WTC11 (cell line): Measurements from ENCODE around the gene NFAT5. TPM values are rescaled to one million over a fixed set of nuclear protein-coding genes. Genes with fewer than 3 reads are reported as not detected.

Experiments used
- ATAC-seq: fragments of 200-7000 bp; cut with Tn5 transposase; 2 replicates; pipeline ENCODE4 v1.10.0; 2021; ENCODE audit warnings: mild to moderate bottlenecking, moderate library complexity
- CTCF ChIA-PET: fragments of 300-600 bp; sonication (Branson Sonifier 250); formaldehyde crosslinking; loops from one replicate; lab custom pipeline; 2021; ENCODE audit warnings: antibody characterized with exemption; lab: Charles Lee
- POLR2A ChIA-PET: fragments of 350-600 bp; sonication (Branson Sonifier 250); formaldehyde crosslinking; loops from one replicate; lab custom pipeline; 2021; ENCODE audit warnings: antibody characterized with exemption; lab: Charles Lee
- DNase-seq: peaks from one replicate; pipeline ENCODE4 v3.0.0; 2021; ENCODE audit warnings: low spot score
- H3K27ac Mint-ChIP-seq: 2 replicates; pipeline ENCODE4 v1.8.0; 2021; ENCODE audit warnings: mixed read lengths
- H3K27me3 Mint-ChIP-seq: 2 replicates; pipeline ENCODE4 v1.8.0; 2021; ENCODE audit warnings: low read depth, mild to moderate bottlenecking, moderate library complexity, mixed read lengths
- H3K36me3 Mint-ChIP-seq: 2 replicates; pipeline ENCODE4 v1.8.0; 2021; ENCODE audit warnings: mixed read lengths
- H3K4me1 Mint-ChIP-seq: 2 replicates; pipeline ENCODE4 v1.8.0; 2022; ENCODE audit warnings: mixed read lengths
- H3K4me3 Mint-ChIP-seq: 2 replicates; pipeline ENCODE4 v1.8.0; 2021; ENCODE audit warnings: mild to moderate bottlenecking, moderate library complexity, mixed read lengths
- H3K9me3 Mint-ChIP-seq: 2 replicates; pipeline ENCODE4 v1.8.0; 2021; ENCODE audit warnings: mixed read lengths
- AFF4 ChIP-seq: sonication (generic); formaldehyde crosslinking; IDR thresholded peaks from 2 replicates; pipeline ENCODE4 v1.8.1; 2023; ENCODE audit warnings: mild to moderate bottlenecking, missing genetic modification reagents, borderline replicate concordance
- ARID4B ChIP-seq: sonication (generic); formaldehyde crosslinking; IDR thresholded peaks from 2 replicates; pipeline ENCODE4 v1.8.0; 2023; ENCODE audit warnings: missing genetic modification reagents, mild to moderate bottlenecking, borderline replicate concordance
- ELF4 ChIP-seq: sonication (generic); formaldehyde crosslinking; IDR thresholded peaks from 2 replicates; pipeline ENCODE4 v1.8.1; 2022; ENCODE audit warnings: low read depth, mild to moderate bottlenecking, moderate library complexity, missing genetic modification reagents
- ESRRA ChIP-seq: sonication (generic); formaldehyde crosslinking; IDR thresholded peaks from 2 replicates; pipeline ENCODE4 v1.8.1; 2022; ENCODE audit warnings: mild to moderate bottlenecking, missing genetic modification reagents, borderline replicate concordance
- FOXP1 ChIP-seq: sonication (generic); formaldehyde crosslinking; IDR thresholded peaks from 2 replicates; pipeline ENCODE4 v1.8.0; 2022; ENCODE audit warnings: missing genetic modification reagents, mild to moderate bottlenecking, moderate library complexity, borderline replicate concordance
- GTF2I ChIP-seq: fragments of 250-450 bp; sonication (Bioruptor Pico); conservative IDR thresholded peaks from 2 replicates; pipeline ENCODE4 v1.4.0; 2021; ENCODE audit warnings: mild to moderate bottlenecking
- HMGXB4 ChIP-seq: sonication (generic); formaldehyde crosslinking; IDR thresholded peaks from 2 replicates; pipeline ENCODE4 v1.8.1; 2023; ENCODE audit warnings: mild to moderate bottlenecking, moderate library complexity, missing genetic modification reagents
- MAX ChIP-seq: sonication (generic); formaldehyde crosslinking; IDR thresholded peaks from 2 replicates; pipeline ENCODE4 v1.8.0; 2022; ENCODE audit warnings: mild to moderate bottlenecking, missing genetic modification reagents
- MXD4 ChIP-seq: fragments of 250-450 bp; sonication (Bioruptor Pico); IDR thresholded peaks from 2 replicates; pipeline ENCODE4 v1.8.0; 2021; ENCODE audit warnings: mild to moderate bottlenecking, moderate library complexity, borderline replicate concordance
- NFATC4 ChIP-seq: fragments of 250-450 bp; sonication (Bioruptor Pico); IDR thresholded peaks from 2 replicates; pipeline ENCODE4 v1.9.0; 2021; ENCODE audit warnings: mild to moderate bottlenecking
- NFYB ChIP-seq: sonication (generic); formaldehyde crosslinking; conservative IDR thresholded peaks from 2 replicates; pipeline ENCODE4 v1.8.0; 2022; ENCODE audit warnings: low read depth, missing genetic modification reagents
- NR2C2 ChIP-seq: sonication (generic); formaldehyde crosslinking; IDR thresholded peaks from 2 replicates; pipeline ENCODE4 v1.8.0; 2022; ENCODE audit warnings: mild to moderate bottlenecking, missing genetic modification reagents
- SMAD4 ChIP-seq: sonication (generic); formaldehyde crosslinking; IDR thresholded peaks from 2 replicates; pipeline ENCODE4 v1.8.0; 2022; ENCODE audit warnings: mild to moderate bottlenecking, missing genetic modification reagents
- SP1 ChIP-seq: sonication (generic); formaldehyde crosslinking; conservative IDR thresholded peaks from 2 replicates; pipeline ENCODE4 v1.8.1; 2022; ENCODE audit warnings: missing genetic modification reagents
- ZNF532 ChIP-seq: fragments of 250-450 bp; sonication (Bioruptor Pico); IDR thresholded peaks from 2 replicates; pipeline ENCODE4 v1.9.0; 2021; ENCODE audit warnings: mild to moderate bottlenecking, borderline replicate concordance
- total RNA-seq: library from RNA; stranded (reverse); gene quantifications from 3 replicates; pipeline ENCODE4 v1.2.3, GENCODE V29; 2021
- TF ChIP-seq, protein P1 (sequence below): sonication (generic); formaldehyde crosslinking; IDR thresholded peaks from 2 replicates; pipeline ENCODE4 v1.8.1; 2023; ENCODE audit warnings: mild to moderate bottlenecking, missing genetic modification reagents, moderate library complexity
- TF ChIP-seq, protein P2 (sequence below): fragments of 250-450 bp; sonication (Bioruptor Pico); IDR thresholded peaks from 2 replicates; pipeline ENCODE4 v1.9.0; 2021; ENCODE audit warnings: mild to moderate bottlenecking
- TF ChIP-seq, protein P3 (sequence below): fragments of 250-450 bp; sonication (Bioruptor Pico); conservative IDR thresholded peaks from 2 replicates; pipeline ENCODE4 v1.9.0; 2021; ENCODE audit warnings: mild to moderate bottlenecking

The NFAT5 gene
- total RNA-seq, 1 experiment from 2014 or later = 23.2 TPM

- no peaks in the 10 kb centered on the region for H3K27me3 Mint-ChIP-seq
- no peak overlapping the region for H3K27ac Mint-ChIP-seq
- no peak overlapping the region for H3K4me3 Mint-ChIP-seq
- ChIA-PET POLR2A (no interaction called here), CTCF (no interaction called here)
- ATAC-seq (no peak), DNase-seq (no peak)
- no peaks in the 10 kb centered on the region for H3K9me3 Mint-ChIP-seq
- peaks cover 21% of the 10 kb centered on the region for H3K36me3 Mint-ChIP-seq
- H3K4me1 Mint-ChIP-seq = no peaks in the 10 kb centered on the region
- no peak for TF ChIP-seq ZNF532
- TF ChIP-seq ARID4B = no peak
- TF ChIP-seq, protein P1, sequence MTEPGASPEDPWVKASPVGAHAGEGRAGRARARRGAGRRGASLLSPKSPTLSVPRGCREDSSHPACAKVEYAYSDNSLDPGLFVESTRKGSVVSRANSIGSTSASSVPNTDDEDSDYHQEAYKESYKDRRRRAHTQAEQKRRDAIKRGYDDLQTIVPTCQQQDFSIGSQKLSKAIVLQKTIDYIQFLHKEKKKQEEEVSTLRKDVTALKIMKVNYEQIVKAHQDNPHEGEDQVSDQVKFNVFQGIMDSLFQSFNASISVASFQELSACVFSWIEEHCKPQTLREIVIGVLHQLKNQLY = no peak
- TF ChIP-seq FOXP1 = no peak
- TF ChIP-seq NFATC4 = no peak
- TF ChIP-seq NR2C2 = no peak
- no peak for TF ChIP-seq GTF2I (CRISPR knock-in tag)
- TF ChIP-seq ESRRA (CRISPR knock-in tag) = no peak
- TF ChIP-seq, protein P2, sequence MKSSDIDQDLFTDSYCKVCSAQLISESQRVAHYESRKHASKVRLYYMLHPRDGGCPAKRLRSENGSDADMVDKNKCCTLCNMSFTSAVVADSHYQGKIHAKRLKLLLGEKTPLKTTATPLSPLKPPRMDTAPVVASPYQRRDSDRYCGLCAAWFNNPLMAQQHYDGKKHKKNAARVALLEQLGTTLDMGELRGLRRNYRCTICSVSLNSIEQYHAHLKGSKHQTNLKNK (CRISPR knock-in tag) = no peak
- TF ChIP-seq SMAD4 (CRISPR knock-in tag) = no peak
- no peak for TF ChIP-seq AFF4 (CRISPR knock-in tag)
- TF ChIP-seq SP1 (CRISPR knock-in tag) = no peak
- TF ChIP-seq, protein P3, sequence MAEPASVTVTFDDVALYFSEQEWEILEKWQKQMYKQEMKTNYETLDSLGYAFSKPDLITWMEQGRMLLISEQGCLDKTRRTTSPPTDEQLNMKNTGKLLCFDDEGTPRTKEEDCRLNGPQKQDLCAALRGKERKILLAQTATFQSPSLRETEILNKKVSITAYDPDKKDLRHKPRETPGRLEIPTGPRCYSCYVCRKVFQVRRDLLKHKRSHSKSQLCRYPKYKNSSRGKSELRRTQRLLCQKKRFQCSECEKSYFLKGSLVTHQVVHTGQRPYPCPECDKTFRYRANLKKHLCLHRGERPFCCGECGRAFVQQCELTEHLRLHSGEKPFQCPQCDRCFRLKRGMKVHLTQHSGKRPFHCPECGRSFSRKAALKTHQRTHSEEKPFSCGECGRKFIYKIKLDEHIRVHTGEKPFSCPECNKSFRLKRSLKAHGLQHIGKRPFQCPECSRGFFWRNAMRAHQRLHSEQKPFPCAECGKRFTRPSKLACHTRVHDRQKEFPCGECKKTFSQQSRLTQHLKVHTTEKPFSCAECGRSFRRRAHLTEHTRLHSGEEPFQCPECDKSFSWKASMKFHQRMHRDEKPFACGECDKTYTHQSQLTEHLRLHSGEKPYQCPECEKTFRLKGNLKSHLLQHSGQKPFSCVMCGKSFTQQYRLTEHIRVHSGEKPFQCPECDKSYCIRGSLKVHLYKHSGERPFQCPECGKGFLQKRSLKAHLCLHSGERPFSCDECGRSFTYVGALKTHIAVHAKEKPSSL (CRISPR knock-in tag) = no peak
- no peak for TF ChIP-seq NFYB
- TF ChIP-seq ELF4 = no peak
- no peak for TF ChIP-seq MXD4 (CRISPR knock-in tag)
- TF ChIP-seq MAX (CRISPR knock-in tag) = no peak
- TF ChIP-seq HMGXB4 (CRISPR knock-in tag) = no peak
These were observed 88.6 kb downstream of the NFAT5 start for GRCh38 chr16:69654280-69654931.
